ENCODE data around the gene IL1B. TPM values are rescaled to one million over a fixed set of nuclear protein-coding genes. Genes with fewer than 3 reads are reported as not detected.

Gene IL1B
- total RNA-seq, 6 experiments from 2014 or later, result 1.3 to 7.7 (median 6.0) TPM

DNA sequence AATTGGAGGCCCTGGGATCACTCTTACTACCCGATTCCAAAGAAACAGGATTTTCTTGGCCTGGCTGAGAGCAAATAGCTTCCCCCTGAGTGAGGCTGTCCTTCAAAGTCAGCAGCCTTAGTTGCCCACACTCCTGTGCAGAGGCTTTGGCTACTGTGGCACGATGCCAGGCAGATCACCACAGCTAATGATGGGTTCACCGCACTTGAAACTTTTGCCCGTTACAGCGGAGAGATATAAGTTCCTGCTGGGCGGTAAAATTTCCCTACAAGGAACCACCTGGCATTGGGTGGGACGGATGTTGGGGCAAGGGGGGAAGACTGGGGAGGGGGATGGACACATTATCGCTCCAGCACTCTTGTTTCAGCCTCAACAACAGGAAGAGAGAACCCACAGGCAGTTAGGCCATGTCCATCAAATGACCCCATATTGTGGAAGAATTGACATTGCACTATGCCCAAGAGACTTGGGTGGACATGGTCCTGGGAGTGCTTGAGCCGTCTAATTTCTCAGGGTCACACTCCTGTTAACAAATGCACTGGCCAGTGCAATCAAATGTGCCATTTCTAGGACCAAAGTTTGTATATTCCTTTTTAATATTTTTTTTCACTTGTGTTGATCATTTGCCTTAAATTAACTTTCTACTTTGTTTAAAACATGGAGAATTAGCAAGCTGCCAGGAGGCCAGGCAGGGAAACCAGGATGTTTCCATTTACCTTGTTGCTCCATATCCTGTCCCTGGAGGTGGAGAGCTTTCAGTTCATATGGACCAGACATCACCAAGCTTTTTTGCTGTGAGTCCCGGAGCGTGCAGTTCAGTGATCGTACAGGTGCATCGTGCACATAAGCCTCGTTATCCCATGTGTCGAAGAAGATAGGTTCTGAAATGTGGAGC lies 4.4 kb downstream of the IL1B start:
- Mint-ChIP-seq H3K4me1 (ENCODE audit: low read depth) (peaks cover 40% of the 10 kb centered on the region), H3K27ac (no peak overlapping the region; the same call in 1 of the 2 replicates), H3K36me3 (ENCODE audit: low read depth) (peaks cover 33% of the 10 kb centered on the region), H3K27me3 (ENCODE audit: insufficient read depth) (no peaks in the 10 kb centered on the region; the same call in 1 of the 2 replicates), H3K4me3 (no peak overlapping the region), H3K9me3 (no peaks in the 10 kb centered on the region)
- TF ChIP-seq, protein P1, sequence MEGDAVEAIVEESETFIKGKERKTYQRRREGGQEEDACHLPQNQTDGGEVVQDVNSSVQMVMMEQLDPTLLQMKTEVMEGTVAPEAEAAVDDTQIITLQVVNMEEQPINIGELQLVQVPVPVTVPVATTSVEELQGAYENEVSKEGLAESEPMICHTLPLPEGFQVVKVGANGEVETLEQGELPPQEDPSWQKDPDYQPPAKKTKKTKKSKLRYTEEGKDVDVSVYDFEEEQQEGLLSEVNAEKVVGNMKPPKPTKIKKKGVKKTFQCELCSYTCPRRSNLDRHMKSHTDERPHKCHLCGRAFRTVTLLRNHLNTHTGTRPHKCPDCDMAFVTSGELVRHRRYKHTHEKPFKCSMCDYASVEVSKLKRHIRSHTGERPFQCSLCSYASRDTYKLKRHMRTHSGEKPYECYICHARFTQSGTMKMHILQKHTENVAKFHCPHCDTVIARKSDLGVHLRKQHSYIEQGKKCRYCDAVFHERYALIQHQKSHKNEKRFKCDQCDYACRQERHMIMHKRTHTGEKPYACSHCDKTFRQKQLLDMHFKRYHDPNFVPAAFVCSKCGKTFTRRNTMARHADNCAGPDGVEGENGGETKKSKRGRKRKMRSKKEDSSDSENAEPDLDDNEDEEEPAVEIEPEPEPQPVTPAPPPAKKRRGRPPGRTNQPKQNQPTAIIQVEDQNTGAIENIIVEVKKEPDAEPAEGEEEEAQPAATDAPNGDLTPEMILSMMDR (IDR thresholded peaks at IDR 0.05), result no peak
- DNase-seq, result no peak

DNA sequence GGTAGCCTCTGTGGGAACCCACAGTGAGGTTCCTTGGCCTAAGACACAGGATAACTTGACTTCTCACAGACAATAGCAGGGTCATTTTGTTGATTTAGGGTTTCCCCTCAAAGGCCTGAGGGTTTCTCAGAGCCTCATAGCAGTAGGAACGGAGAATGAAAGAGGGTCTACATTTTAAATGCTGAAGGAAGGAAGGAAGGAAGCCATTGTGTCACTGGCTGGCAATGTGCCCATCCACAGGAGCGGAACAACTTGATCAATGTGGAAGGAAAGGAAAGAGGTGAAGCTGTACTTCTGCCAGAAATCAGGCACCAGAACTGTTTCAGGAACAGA lies 5.1 kb downstream of the IL1B start:
- Mint-ChIP-seq H3K9me3 (no peaks in the 10 kb centered on the region), H3K27ac (peak overlapping the region; percentile 7; the same call in 1 of the 2 replicates), H3K4me1 (ENCODE audit: low read depth) (peaks cover 33% of the 10 kb centered on the region), H3K36me3 (ENCODE audit: low read depth) (peaks cover 33% of the 10 kb centered on the region), H3K27me3 (ENCODE audit: insufficient read depth) (no peaks in the 10 kb centered on the region; the same call in 1 of the 2 replicates), H3K4me3 (no peak overlapping the region)
- no peak for DNase-seq
- TF ChIP-seq, protein P1 (IDR thresholded peaks at IDR 0.05), result no peak

DNA sequence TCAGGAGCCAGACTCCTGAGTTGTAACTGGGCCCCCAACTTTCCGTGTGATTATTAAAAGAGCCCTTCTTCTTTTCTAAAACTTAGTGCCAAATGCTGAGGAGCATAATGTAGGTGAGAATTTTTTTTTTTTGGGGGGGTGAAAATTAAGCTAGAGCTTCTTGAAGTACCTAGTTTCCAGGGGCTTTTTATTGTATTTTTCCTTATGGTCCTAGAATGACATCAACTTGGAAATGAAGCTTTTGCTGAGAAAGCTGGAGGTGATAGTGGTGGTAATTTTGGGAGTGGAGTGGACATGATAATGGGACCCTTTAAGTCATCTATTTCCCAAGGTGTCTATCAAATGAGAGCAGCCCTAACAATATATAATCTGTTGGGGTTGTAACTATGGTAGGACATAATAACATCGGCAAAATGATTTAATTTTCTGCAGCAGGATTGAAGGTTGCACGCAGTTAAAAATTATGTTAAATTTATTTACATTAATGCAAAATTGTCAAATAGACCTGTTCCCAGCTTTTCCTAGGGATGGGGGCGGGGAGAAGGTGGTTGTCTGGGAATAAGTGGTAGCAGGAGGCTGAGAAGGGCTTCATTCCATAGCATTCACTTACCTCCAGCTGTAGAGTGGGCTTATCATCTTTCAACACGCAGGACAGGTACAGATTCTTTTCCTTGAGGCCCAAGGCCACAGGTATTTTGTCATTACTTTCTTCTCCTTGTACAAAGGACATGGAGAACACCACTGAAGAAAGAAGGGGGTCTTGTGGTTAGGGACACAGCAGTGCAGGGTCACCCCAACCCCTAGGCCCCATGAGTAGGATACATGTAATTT lies 5.7 kb downstream of the IL1B start:
- Mint-ChIP-seq H3K4me3 (no peak overlapping the region), H3K36me3 (ENCODE audit: low read depth) (peaks cover 33% of the 10 kb centered on the region), H3K27me3 (ENCODE audit: insufficient read depth) (no peaks in the 10 kb centered on the region; the same call in 1 of the 2 replicates), H3K27ac (no peak overlapping the region), H3K4me1 (ENCODE audit: low read depth) (peaks cover 29% of the 10 kb centered on the region), H3K9me3 (no peaks in the 10 kb centered on the region)
- TF ChIP-seq, protein P1 (IDR thresholded peaks at IDR 0.05), result no peak
- no peak for DNase-seq

DNA sequence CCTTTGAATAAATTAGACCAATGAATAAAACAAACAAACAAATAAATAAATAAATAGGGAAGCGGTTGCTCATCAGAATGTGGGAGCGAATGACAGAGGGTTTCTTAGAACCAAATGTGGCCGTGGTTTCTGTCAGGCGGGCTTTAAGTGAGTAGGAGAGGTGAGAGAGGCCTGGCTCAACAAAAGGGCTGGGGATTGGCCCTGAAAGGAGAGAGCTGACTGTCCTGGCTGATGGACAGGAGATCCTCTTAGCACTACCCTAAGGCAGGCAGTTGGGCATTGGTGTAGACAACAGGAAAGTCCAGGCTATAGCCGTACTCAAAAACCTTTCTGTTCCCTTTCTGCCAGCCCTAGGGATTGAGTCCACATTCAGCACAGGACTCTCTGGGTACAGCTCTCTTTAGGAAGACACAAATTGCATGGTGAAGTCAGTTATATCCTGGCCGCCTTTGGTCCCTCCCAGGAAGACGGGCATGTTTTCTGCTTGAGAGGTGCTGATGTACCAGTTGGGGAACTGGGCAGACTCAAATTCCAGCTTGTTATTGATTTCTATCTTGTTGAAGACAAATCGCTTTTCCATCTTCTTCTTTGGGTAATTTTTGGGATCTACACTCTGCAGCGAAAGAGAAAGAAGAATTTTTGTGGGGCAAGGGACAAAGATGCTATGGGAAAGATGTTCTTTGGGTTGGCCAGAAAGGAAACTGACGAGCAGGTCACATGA lies 6.5 kb downstream of the IL1B start:
- no peaks in the 10 kb centered on the region for H3K9me3 Mint-ChIP-seq
- no peak for DNase-seq
- no peak overlapping the region for H3K4me3 Mint-ChIP-seq
- H3K27me3 Mint-ChIP-seq (ENCODE audit: insufficient read depth), result no peaks in the 10 kb centered on the region; the same call in 1 of the 2 replicates
- H3K27ac Mint-ChIP-seq, result no peak overlapping the region
- peaks cover 28% of the 10 kb centered on the region for H3K36me3 Mint-ChIP-seq (ENCODE audit: low read depth)
- peaks cover 29% of the 10 kb centered on the region for H3K4me1 Mint-ChIP-seq (ENCODE audit: low read depth)
- TF ChIP-seq, protein P1 (IDR thresholded peaks at IDR 0.05), result no peak

All from HFFc6 (cell line).